KOPT-K1 (cell line): Measurements from ENCODE around the gene QKI.
"Not testable (repeated sequence)": the region's sequence is repeated elsewhere in the genome, so short reads cannot be mapped to it uniquely, and the experiment has no call there.

ENCODE experiments used
- H3K27ac ChIP-seq: fragments of 200-600 bp; sonication (generic); 2 replicates; pipeline ENCODE4 v1.5.1; 2016; ENCODE audit warnings: antibody characterized with exemption, mild to moderate bottlenecking, low read depth, low read length; ENCODE audit not compliant: poor library complexity, severe bottlenecking
- H3K36me3 ChIP-seq: fragments of 200-600 bp; sonication (generic); 2 replicates; pipeline ENCODE4 v1.5.1; 2017; ENCODE audit warnings: antibody characterized with exemption, mild to moderate bottlenecking, low read length, moderate library complexity; ENCODE audit not compliant: insufficient read depth
- H3K9me3 ChIP-seq: fragments of 200-600 bp; sonication (generic); 2 replicates; pipeline ENCODE4 v1.5.1; 2017; ENCODE audit warnings: antibody characterized with exemption, low read length, mild to moderate bottlenecking; ENCODE audit not compliant: insufficient read depth, poor library complexity, severe bottlenecking

QKI gene

DNA sequence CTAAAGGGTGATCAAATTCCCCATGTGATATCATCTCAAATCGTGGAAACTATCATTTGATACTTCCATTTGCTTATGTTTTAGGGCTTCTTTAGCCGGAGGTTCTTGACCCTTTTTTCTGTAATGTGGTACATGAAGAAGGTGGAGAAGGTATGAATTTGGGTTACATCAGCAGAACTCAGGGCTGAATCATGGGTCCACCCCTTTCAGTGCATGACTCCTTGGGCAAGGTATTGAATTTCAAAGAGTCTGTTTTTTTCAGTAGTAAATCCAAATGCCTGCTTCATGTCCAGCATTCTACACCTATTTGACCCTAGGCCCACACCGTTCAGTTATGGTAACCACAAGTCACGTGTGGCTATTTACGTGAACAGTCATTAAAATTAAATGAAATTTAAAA lies 30.6 kb upstream of the QKI start:
- Histone ChIP-seq H3K36me3 (no peaks in the 10 kb centered on the region), H3K9me3 (peaks cover 4% of the 10 kb centered on the region), H3K27ac (no peak overlapping the region)

DNA sequence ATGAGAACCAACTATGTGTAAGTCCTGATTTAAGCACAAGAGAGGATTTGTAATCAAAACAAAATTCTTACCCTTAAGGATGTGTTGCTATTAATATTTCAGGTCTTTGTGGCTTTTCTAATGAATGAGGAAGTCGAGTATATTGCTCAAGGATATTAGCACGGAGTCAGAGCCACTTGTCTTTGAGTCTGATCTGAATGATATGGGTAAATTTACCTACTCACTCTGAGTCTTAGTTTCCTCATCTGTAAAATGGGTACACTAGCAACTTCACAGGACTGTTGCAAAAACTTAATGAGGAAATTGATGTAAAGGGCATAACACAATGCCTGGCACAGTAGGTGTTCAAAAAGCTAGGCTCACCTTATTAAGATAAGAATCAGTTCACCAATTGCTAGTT lies 30.0 kb upstream of the QKI start:
- Histone ChIP-seq H3K9me3 (peaks cover 4% of the 10 kb centered on the region), H3K36me3 (no peaks in the 10 kb centered on the region), H3K27ac (no peak overlapping the region)

DNA sequence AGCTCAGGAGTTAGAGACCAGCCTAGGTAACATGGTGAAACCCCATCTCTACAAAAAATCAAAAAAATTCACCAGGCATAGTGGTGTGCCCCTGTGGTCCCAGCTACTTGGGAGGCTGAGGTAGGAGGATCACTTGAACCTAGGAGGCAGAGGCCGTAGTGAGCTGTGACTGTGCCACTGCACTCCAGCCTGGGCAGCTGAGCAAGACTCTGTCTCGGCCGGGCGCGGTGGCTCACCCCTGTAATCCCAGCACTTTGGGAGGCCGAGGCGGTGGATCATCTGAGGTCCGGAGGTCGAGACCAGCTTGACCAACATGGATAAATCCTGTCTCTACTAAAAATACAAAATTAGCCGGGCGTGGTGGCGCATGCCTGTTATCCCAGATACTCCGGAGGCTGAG lies 29.0 kb upstream of the QKI start:
- H3K36me3 ChIP-seq, H3K9me3 ChIP-seq: not testable (repeated sequence)

DNA sequence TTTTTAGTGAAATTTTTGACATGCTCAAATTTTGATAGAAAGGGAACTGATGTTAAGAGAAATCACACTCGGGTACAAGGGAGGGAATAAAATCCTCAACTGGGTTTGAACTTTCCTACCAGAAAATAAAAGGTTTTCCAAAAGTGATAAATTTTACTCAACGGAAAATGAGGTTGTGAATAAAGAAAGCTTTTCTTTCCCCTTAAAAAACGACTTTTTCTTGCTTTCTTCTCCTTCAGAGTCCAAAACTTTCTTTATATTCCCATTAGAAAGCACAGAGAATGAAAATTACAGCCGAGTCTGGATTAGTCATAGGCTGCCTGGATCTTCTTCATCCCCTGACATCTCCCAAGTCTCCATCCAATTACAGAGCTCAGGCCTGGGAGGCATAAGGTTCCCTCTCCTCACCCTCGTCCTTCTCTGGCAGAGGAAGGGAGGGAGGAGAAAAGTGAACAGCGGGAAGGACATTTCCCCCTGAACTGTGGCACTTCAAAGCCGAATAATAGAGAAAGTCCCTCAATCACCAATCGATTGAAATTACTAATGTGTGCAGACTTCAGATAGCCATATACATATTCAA lies 28.1 kb upstream of the QKI start:
- Histone ChIP-seq H3K27ac (no peak overlapping the region), H3K36me3 (no peaks in the 10 kb centered on the region), H3K9me3 (peaks cover 4% of the 10 kb centered on the region)

More for the DNA sequence above, 29.0 kb upstream of the QKI start:
- H3K27ac ChIP-seq, result not testable (repeated sequence)

DNA sequence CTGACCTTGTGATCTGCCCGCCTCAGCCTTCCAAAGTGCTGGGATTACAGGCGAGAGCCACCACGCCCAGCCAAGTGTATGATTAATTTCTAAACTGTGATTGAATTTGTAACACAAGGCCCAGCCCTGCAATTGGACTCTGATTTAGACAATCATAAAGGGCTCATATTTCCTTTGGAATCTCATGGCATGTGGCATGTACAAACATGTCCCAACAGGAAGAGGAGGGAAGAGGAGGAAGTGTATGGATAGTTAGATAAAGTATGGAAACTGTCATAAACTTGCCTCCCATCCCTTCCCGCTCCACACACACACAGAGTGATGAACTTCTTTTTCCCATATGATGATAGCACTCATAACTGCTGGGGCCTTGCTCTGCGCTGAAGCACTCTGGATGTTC lies 27.2 kb upstream of the QKI start:
- Histone ChIP-seq H3K9me3 (peaks cover 4% of the 10 kb centered on the region), H3K27ac (no peak overlapping the region), H3K36me3 (no peaks in the 10 kb centered on the region)

DNA sequence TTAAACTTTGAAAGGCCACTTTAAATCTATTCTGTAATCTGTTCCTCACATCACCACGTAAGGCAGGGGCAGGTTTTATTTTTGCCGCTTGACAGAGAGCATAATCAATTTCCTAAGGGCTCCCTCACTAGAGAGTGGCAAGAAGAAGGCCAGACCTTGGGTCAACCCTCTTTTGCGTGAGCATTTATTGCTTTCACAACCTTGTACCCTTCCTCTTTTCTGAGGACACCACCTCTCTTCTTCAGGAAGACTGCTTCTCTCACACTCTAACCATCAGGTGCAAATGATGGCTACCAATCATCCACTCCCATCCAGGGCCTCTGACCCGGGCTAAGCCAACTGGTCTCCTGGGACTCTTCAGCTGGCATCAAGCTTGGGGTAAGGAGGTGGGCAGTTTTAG lies 25.2 kb upstream of the QKI start:
- no peak overlapping the region for H3K27ac ChIP-seq
- H3K9me3 ChIP-seq, result no peaks in the 10 kb centered on the region
- H3K36me3 ChIP-seq, result no peaks in the 10 kb centered on the region

DNA sequence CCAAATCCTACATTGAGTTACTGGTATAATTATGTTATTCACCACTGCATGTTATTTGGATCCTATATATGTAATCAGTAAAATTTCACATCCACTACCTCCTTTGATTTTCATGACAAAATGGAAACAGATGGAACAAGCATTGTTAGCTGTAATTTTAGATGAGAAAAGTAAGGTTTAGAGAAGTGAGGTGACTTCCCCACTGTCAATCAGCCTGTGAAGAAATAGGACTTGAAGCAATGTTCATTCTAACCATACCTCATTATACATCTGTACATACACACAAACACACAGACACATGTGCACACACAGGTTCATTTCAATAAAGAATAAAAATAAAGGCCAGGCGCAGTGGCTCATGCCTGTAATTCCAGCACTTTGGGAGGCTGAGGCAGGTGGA lies 23.7 kb upstream of the QKI start:
- H3K27ac ChIP-seq, result no peak overlapping the region
- H3K9me3 ChIP-seq, result no peaks in the 10 kb centered on the region
- H3K36me3 ChIP-seq, result no peaks in the 10 kb centered on the region

DNA sequence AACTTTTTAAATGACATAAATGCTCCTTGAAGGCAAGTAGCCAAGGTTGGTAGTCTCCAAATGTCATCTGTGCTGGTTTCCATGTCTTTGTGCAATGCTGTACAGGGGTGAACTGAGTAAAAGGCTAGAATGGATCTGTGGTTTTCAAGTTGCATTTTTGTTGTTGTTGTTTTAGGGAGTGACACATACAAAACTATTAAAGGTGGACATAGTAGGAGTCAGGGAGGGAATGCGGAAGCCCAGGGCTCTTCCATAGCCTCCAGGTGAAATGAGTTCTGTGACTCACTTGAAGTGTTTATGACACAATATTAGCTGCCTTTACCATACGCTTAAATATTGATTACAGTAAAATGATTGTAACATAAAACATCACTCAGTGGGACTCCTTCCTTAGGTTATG lies 22.5 kb upstream of the QKI start:
- Histone ChIP-seq H3K27ac (no peak overlapping the region), H3K9me3 (no peaks in the 10 kb centered on the region)

DNA sequence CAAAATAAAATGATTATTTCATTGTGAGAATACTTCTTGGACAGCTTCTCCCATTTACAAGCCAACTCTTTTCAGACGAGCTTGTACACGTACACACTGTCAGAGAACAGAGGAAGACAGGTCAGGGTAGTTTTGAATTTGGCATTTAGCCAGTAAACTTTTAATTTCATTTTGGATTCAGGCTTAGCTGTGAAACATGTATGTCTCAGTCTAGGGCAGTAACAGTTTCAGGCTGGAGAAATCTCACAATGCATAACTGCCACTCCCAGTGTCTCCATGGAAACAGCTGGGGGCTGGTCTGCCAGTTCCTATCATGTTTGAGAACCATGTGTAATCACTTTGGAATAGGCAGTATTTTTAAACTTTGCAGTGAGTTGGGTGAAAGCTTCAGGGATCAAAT lies 22.0 kb upstream of the QKI start:
- Histone ChIP-seq H3K36me3 (no peaks in the 10 kb centered on the region), H3K9me3 (no peaks in the 10 kb centered on the region), H3K27ac (no peak overlapping the region)

More for the DNA sequence above, 22.5 kb upstream of the QKI start:
- no peaks in the 10 kb centered on the region for H3K36me3 ChIP-seq

DNA sequence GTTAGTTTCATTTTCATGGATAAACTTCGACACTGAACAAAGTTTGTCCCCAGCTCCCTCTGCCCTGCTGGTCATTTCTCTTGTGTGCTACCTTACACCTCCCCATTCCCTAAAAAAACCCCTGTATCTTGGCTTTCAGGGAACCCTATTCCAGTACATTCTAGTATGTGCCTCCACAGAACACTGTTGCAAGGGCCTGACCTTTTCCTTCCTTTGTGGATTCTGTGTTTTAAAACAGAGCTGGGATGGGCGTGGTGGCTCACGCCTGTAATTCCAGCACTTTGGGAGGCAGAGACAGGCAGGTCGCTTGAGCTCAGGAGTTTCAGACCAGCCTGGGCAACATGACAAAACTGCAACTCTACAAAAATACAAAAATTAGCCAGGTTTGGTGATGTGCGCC lies 20.6 kb upstream of the QKI start:
- H3K9me3 ChIP-seq, result no peaks in the 10 kb centered on the region
- no peaks in the 10 kb centered on the region for H3K36me3 ChIP-seq
- H3K27ac ChIP-seq, result no peak overlapping the region

DNA sequence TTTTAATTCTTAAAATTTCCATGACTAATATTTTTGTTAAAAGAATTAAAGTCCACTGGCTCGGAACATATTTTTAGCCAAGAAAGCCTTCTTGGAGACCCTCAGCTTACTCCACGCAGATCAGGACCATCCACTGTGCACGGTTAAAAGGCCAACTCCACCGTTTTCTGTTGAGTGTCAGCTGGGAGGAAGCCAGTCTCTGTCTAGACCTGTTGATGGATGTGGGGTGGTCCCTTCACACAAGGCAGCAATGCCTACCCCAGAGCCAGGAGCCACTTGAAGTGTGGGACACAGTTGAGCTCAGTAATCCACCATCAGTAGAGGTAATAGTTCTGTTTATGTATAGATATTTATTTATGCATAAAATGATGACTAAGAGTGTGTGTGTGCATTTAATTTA lies 19.9 kb upstream of the QKI start:
- H3K36me3 ChIP-seq, result no peaks in the 10 kb centered on the region
- no peaks in the 10 kb centered on the region for H3K9me3 ChIP-seq
- no peak overlapping the region for H3K27ac ChIP-seq

DNA sequence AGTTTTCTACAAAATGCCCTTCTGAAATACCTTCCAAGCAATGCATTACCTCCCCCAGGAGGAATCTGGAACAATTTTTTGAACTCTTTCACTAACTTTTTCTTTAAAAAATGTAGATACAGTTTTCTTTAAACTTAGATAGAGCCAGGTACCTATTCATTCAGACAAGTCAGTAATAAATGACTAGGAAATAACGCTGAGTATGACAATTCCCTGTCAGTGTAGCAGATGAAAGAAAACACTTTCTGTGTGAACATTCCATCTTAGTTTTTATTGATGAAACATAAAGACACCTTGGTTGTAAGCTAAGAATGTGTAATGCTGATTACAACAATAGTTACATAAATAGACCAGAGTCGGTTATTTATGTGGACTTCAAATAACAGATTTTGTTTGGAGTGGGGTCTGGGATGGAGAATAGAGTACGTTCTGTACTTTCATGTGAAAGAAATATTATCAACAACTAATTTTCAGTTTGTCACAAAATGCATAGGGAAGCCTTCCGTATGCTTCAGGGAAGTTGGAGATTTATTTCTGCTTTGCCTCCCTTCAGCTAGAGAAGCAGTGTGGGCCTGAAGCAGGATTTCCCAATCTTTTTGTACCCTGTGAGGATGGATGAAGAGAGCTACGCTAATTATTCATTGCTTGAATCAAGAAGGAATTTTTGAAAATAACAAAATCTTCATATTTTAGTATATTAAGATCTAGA lies 19.2 kb upstream of the QKI start:
- no peak overlapping the region for H3K27ac ChIP-seq
- H3K9me3 ChIP-seq, result no peaks in the 10 kb centered on the region
- H3K36me3 ChIP-seq, result no peaks in the 10 kb centered on the region

DNA sequence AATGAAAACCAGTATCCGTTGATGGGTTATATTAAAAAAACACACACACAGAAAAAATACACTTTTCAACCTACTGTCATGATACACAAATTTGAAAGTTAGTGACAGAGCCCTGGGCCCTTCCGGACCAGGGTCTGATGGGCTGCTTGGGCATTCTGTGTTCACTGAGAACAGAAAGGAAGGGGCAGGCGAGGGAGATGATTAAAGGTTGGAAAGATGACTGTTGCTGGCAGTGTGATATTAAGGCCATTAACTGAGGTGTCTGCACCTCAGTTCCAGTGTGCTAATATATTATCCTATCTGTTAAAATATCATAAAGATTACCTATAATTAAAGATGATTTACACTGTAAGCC lies 18.7 kb upstream of the QKI start:
- Histone ChIP-seq H3K36me3 (no peaks in the 10 kb centered on the region), H3K27ac (no peak overlapping the region), H3K9me3 (no peaks in the 10 kb centered on the region)

DNA sequence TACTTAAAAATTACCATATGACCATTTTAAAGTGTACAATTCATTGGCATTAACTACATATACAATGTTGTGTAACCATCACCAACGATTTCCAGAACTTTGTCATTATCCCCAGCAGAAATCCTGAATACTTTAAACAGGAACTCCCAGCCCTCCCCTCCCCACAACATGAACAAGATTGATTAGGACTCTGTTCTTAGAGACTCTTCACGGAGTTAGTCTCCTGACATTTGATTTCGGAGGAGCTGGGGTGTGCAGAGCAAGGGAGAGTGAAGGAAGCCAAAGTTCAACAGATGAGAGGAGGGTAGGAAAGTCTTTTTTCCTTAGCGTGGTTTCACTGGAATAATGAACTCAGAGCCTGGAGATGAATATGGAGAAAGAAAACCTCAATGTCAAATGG lies 17.2 kb upstream of the QKI start:
- Histone ChIP-seq H3K36me3 (no peaks in the 10 kb centered on the region), H3K9me3 (no peaks in the 10 kb centered on the region), H3K27ac (no peak overlapping the region)

DNA sequence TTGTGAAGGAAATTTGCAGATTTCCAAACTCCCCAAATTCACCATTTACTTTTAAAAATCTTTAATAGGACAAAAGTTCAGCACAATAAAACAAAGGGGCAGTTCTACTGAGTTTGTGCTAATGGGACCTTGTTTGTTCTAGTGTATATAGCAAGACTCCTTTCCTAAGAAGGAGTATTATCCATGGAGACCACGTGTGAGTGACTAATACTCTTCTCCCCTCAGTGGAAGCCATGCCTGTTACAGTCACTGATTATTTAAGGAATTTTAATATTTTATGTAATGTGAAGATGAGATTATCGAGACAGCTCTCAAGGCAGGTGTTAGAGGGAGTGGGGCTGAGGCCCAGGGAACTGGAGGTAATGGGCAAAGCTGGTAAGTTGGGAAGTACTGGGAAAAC lies 16.4 kb upstream of the QKI start:
- Histone ChIP-seq H3K9me3 (no peaks in the 10 kb centered on the region), H3K36me3 (no peaks in the 10 kb centered on the region), H3K27ac (no peak overlapping the region)

DNA sequence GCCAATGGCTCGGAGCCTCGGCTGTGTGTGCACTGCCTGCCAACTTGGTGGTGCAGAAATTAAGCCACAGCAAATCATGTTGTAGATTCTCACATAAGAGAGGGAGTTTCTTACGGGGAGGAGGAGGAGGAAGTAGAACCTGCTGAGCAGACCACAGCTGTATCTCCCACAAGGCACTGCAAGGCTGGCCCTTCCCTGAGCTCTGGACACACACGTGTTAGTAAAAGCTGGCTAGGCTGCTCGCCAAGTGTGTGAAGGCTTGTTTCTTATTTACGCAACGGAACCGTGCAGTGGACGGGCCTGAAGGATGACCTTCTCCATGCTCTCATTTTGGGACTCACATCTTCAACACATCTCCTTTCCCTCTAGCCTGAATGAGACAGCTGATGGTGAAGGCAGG lies 15.7 kb upstream of the QKI start:
- H3K27ac ChIP-seq, result no peak overlapping the region
- H3K9me3 ChIP-seq, result no peaks in the 10 kb centered on the region
- H3K36me3 ChIP-seq, result no peaks in the 10 kb centered on the region
